NCI-H187 treated with DMSO at 0.1 percent for 48 hours (cell line): ENCODE data around the gene SLAMF9.
A peak's percentile ranks its signal among the peaks of the same experiment; 100 is the strongest.

ENCODE experiments used
- DNase-seq: peaks from one replicate; lab custom pipeline; 2025; lab: John Stamatoyannopoulos, UW

The SLAMF9 gene

DNA sequence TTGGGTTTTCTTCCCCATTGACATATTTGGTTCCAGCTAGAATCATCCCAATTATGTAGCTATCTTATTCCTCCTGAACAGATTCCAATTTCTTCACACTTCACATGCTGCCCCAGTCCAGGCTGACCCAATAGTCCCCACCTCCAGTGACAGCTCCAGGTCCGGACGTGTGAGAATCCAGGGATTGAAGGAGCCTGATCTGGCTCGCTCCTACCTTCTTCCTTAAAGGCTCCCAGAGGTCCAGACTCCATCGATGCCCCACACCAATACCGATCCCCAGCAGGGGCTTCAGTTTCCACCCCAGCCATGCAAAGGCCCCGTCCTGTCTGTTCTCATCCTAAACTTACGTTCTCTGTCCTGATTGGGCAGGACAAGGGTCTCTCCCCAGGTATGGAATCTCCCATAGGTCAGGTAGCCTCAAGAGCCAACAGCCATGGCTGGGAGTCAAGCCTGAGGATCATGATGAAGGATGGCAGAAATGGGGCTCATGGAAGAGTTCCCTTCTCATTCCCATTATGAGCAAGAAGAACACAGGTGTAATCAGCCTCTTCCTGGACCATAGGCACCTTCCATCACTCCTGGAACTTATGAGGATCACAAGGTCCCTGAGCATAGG lies 20.4 kb upstream of the SLAMF9 start:
- DNase-seq, result no peak

DNA sequence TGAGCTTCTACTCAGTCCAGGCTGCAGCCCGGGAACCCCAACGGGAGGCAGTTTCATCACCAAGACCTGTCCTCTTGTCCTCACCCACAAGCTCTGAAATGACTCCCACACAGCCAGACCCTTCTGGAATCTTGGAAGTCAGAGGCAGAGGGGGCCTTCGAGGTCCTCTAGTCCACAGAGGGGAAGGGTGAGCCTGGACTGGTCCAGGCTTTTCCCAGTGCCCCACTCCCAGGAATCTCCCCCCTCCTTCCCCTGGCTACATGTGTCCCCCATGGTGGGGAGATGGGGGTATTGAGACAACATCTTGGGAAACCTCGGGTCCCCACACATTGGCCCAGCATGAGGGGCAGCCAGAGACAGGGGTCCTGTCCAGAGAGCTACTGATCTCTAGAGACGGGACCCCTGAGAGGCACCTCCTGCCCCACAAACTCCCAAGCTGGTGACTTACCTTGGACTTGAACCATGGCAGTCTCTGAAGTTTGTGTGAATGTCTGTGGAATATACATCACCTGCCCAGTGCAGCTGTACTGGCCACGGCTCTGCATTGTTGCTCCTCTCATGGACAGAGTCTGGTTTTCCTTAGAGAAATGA lies 19.4 kb upstream of the SLAMF9 start:
- no peak for DNase-seq

DNA sequence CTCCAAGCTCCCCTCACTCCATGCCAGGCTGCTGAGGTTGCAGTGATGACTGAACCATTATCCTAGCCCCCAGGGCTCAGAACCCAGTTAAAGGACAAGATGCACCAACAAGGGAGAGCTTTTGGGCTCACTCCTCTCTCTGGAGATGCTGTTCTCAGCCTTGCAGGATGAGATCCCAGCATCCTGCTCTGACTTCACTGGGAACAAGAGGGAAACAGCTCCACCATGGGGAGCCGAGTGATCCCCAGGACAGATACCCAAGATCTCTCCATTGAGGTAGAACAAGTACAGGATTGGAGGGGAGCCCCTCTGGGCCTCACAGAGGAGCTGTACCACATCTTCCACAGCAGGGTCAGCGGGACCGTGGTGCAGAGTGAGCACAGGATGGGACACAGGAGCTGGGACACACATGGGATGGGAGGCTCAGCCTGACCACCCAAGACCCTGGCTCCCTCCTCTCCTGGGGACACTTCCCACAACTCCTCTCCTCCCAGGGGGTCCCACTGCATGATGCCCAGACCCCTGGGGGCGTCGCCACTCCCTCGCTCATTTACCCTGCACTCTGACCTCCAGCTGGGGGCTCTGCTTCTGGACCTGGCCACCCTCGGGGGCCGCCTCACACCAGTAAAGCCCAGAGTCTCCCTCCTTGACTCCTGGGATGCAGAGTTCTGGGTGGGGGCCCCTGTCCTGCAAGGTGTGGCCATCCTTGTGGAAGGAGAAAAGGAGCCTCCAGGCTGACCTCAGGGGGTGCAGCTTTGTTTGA lies 18.6 kb upstream of the SLAMF9 start:
- DNase-seq, result no peak

DNA sequence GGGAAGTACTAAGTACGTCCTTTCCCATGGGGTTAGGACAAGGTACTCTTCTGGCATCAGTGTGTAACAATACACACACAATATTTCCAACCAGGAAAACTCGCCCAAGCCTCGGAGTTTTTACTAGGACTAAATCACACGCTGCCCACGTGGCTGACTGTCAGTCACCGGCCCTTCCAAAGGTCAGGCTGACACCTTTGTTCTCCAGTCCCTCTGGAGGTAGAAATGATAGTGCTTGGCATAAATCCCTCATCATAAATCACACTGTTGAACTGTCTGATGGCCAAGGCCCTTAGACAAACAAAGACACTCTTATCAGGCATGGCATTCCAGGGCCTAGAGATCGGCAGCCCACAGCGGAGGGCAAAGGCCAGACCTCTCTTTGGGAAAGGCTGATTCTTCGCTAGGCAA lies 16.9 kb upstream of the SLAMF9 start:
- no peak for DNase-seq

DNA sequence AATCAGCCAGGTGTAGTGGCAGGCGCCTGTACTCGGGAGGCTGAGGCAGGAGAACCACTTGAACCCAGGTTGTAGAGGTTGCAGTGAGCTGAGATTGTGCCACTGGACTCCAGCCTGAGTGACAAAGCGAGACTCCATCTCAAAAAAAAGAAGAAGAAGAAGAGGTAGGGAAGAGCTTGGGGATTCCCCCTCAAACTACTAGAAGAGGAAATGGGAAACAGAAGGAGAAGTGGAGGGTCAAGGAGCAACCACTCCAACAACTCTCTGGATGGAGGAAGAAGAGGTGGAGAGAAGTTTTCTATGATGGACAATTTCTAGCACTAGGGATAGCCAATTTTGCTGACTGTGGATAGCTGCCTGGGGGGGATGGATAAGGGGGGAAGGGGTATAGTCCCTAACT lies 14.9 kb upstream of the SLAMF9 start:
- DNase-seq, result no peak

DNA sequence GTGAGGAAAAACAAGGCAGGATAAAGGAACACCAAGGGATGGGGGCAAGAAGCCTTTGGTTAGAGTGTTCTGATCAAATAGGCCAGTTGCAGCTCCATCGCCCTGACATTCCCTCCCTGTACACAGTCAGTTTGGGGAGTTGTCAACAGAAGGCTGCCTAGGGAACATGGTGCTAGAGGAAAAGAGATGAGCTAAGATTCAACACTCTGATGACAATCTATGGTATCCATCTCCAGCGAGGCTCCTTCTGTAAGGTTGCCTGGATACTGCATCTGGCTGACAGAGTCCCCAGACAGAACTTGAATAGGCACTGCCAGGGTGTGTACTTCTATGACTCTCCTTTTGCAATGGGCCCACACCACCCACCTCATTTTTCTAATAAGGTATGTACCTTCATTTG lies 11.2 kb upstream of the SLAMF9 start:
- DNase-seq, result no peak

DNA sequence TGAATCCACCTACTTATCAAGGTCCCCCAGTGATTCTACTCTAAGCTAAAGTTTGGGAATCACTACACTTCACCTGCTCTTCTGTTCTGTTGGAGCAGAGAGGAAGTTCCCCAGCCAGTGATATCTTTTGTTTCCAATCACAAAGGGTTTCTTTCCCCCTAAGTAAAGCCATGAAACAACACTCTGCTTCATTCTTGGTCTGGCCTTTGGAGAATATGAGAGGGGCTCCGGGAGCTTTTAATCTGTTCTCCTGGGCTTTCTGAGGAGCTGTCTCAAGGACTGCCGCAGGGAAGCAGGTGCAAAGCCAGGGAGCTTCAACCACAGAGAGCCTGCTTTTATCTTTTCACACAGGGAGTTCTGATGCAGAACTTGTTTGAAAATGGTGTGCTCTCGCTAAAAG lies 10.1 kb upstream of the SLAMF9 start:
- DNase-seq, result peak; percentile 43

DNA sequence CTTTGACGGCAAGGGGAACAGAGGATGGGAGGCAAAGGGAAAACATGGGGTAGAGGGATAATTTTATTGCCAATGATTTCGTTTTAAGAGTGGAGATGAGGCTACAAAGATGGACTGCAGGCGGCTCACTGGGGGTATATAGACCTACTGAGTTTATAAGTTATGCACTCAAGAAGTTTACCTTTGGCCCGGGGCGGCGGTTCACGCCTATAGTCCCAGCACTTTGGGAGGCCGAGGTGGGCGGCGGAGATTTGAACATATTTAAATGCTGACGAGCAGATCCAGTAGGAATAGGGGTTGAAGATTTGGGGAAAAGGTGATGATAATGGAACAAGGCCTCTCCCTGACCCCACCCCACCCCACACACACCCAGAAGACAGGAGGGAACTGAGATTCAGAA lies 8.1 kb upstream of the SLAMF9 start:
- no peak for DNase-seq

DNA sequence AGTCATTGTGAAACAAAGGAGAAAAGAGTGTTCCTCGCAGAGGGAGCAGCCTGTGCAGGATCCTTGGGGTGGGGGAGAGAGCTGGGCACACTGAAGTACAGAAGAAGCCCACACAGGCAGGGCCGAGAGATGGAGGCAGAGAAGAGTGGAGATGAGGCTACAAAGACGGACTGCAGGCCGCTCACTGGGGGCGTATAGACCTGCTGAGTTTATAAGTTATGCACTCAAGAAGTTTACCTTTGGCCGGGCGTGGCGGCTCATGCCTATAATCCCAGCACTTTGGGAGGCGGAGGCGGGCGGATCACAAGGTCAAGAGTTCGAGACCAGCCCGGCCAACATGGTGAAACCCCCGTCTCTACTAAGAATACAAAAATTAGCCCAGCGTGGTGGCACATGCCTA lies 7.6 kb upstream of the SLAMF9 start:
- no peak for DNase-seq

DNA sequence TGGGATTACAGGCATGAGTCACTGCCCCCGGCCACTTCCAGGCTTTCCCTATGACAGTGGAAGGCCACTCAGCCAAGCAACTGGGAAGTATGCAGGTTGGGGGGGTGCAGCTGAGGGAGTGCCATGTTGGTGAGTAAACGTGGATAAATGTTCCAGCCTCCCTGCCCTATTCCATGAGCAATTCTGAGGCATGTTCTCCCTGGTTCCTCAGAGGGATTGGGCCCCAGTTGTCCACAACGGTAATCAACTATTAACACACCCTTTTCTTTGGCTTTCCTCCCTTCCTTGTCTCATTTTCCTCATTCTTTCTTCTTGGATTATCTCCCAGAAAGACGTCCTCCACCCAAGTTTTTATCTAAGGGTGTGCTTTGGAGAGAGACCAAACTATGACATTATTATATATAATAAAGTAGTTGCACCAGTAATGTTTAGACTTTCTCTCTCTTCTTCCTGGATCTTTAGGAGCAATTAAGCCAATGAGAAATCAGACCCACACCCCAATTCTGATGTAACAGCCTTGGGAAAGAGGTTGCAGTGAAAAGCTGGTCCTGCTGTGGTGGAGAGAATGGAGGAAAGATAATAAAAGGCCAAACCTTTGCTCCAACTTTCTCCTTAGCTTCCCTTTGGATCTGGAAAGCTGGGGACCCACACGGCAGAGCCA lies 6.8 kb upstream of the SLAMF9 start:
- DNase-seq, result no peak

DNA sequence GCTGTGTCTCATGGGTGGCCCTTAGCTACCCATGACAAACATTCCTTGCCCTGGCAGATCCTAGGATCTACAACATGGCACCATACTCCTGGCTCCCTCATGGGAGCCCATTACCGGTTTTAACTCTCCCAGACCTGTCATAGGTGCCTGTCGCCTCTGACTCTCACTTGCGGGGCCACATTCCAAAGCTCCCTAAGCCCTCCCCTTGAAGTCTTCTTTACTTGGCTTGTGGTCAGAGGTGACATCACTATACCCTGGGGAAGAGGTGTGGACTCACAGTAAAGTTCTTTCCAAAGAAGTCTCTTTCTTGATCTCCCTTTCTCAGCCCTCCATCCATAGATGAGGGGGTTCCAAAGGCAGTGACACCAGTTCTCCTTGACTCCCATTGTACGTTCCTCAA lies 5.4 kb upstream of the SLAMF9 start:
- no peak for DNase-seq

DNA sequence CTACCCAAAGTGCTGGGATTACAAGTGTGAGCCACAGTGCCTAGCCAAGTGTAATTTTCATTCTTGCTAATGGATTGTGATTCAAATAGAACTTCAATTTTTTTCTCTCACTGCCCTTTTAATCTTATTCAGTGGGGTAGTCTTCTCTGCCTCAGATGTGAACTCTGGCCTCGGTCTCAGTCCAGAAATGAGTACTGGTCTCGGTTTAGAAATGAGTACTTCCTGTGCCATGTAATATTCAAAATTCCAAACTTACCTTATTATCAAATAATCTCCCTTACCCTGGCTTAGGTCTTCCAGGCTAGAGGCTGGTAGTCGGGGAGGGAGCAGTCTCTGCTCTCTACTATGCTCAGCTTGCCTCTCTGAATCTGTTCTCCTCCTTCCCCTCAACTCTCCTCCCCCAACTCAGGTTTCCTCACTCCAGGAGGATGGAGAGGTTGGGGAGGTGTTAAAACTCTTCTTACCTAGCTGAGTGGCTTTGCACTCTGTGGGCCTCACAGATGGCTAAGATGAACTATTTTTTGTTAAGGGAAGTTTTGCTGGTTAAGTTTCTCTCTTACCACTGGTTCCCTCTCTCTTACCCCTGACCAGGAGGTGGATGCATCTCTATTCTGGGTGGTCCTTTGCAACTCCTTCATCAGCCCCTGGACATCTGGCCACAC lies 4.8 kb upstream of the SLAMF9 start:
- DNase-seq, result no peak

DNA sequence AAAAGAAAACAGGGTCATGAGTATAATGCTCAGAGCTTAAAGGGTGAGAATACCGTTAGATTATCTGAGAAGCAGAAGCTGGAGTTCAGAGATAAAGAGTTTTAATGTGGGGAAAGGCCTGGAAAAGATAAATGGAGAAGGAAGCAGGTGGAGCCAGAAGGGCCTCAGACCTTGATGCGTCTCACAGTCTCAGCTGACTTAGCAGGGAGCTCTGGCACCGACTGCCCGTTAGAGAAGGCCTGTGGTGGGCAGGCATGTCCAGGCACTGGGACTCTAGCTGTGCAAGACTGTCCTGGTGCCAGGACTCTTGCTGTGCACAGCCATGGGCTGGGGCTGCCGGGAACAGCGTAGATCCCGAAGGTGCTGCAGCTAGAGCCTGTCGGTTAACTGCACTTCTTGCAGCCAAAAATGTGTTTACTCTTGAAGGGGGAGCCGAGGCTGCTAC lies 3.8 kb upstream of the SLAMF9 start:
- DNase-seq, result no peak

DNA sequence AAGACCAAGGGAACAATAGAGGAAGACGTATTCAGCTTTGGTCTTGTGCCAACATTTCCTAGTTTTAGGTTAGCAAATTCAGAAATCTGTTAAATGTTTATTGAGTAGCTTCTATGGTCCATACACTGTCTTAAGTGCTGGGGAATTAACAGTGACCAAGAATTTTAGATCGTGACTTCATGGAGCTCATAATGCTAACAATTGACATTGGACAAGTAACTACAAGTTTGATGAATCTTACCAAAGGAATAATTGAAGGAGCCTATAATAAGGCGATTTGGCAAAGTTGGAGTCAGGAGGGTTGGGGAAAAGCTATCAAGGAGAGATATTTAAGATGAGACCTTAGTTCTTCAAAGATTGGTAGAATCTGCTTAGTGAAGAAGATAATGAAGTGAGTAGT lies 1.4 kb upstream of the SLAMF9 start:
- DNase-seq, result no peak

DNA sequence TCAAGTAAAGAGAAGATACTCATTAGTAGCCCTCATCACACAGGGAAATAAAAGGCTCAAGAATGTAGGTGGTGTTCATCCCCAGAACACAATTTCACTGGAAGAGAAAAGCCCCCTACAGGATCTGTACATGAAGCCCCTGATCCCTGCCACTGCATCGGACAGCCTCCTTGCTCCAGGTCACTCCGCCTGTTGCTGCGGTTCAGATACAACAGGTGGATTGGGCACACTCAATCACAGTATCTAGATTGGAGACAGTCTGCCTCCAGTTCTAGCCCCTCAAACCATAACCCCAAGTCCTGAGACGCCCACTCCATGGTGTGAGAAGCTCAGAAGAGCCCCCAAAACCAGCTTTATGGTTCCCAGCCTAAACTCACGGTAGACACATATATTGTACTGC lies 1.1 kb downstream of the SLAMF9 start:
- no peak for DNase-seq

DNA sequence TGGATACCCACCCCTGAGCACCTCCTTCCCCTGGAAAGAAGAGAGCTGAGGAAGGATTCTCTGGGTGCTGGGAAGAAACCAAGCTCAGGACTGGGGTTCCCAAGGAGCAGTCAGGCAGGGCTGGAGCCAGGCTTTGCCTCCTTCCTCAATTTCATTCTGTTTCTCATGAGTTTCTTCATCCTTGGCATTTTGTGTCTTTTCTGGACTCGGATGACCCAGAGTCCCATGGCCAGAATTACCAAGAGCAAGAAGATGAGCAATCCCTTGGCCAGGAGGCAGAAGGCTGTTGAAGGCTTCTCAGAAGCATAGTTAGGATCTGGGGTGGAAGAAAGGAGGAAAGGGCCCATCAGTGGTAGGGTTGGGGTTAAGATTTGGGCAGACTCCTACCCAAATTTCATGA lies 2.5 kb downstream of the SLAMF9 start:
- DNase-seq, result no peak

DNA sequence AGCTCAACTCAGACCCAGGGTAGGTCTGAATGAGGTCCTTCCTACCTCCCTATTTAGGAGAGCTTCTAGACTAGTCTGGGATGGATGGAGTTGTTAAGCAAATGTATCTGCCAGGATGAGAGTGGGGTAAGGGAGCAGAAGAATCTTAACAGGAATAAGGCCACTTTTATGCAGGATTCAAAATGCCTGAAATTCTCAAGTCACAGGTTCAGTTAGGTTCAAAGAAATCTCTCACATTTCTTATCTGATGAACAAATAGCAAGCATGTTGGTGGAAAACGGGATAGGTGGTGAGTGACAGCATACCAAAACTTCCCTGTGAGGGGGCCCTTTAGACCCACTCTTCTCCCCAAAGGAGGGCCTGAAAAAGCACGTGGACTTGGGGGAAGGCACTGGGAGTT lies 3.0 kb downstream of the SLAMF9 start:
- no peak for DNase-seq

DNA sequence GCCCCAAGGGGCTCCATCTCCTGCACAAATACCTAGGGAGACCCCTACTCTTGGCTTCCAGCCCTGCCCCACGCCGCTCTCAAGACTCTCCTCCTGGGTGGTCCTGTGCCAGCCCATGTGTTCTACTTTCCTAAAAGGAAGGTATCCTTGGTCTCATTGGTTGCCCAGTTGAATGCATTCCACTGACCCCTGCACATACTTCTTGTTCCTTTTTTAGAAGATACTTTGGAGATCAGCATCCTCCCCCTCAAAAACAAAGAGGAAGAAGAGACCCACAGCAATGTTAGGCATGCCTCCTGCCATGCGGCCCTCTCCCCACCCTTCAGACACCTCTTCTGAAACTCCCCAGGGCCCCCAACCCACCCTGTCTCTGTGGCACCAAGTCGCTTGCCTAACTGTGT lies 4.1 kb downstream of the SLAMF9 start:
- DNase-seq, result no peak

DNA sequence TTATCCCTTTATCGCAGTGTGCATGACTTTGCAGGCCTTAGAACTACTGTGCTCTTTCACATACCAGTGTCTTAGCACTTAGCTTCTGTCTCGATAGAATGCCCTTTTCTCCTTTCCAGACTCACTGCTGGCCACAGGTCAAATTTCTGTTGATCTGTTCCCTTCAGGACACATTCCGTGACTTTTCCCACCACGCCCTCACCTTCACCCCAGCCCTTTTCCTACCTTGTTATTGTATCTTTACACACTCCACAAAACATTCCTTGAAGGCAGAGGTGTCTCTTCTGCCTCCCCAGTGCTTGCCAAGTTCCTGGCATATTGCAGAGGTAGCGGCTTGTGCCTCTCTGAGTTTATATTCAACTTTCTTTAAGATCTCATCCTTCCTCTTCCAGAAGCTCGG lies 4.9 kb downstream of the SLAMF9 start:
- DNase-seq, result no peak

DNA sequence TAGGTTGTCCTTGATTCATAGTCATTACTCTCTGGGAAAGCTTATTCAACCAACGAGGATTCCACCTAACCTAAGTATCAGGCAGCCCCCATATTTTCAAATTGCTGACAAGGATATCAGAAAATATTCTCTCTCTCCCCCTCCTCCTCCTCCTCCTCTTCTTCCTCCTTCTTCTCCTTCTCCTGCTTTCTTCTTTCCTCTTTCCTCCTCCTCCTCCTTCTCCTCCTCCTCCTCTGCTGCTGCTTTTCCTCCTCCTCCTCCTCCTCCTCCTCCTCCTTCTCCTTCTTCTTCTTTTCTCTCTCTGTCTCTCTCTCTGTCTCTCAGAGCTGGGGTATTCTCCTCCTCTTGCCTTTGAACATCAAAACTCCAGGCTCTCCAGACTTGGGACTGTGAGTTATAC lies 6.1 kb downstream of the SLAMF9 start:
- no peak for DNase-seq

DNA sequence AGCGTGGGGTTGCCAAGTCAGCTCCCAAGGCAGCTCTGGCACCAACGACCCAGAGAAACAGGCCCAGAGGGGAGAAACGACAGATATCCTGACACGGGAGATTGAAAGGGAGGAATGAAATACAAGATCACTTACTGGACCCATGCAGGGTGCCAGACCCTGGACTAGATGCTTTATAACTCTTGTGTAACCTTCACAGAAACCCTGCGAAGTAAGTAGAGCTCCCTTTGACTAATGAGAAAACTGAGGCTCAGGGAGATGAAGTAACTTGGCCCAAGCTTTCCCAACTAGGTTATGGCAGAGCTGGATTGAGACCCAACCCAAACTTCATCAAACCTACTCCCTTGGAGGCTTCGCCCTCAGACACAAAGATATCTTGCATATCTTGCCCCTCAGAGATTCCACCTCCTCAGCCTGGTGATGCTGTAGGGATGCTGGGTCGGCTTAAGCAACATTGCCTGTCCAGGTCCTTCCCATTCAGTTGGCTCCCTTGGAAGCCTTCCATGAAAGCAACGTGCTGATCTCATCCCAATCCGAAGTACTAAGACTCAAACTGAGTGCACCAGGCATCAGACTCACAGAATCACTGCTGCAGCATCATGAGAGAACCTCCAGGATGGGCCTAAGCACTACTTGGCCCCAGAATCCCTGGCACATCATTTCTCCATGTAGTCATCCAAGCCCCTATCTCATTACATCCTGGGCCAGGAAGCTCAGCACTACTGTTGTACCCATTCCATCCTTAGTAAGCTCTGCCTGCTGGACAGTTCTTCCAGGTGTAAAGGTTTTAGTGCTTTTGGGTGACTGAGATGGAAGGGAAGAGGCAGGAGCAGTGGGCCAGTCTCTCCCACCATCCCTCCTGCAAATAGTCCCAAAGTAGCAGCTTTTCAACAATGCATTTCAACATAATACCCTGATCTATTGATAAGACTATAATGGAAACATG lies 7.5 kb downstream of the SLAMF9 start:
- DNase-seq, result no peak
